Ectodermal cell (in vitro differentiated cells): ENCODE measurements around the gene IMPDH1.

Source experiments
- H3K27ac ChIP-seq: 2 replicates; pipeline ENCODE4 v1.7.0; 2013; ENCODE audit warnings: mild to moderate bottlenecking, low read depth, low read length; ENCODE audit not compliant: insufficient read depth, poor library complexity, severe bottlenecking
- H3K27me3 ChIP-seq: 2 replicates; pipeline ENCODE4 v1.7.0; 2013; ENCODE audit warnings: mild to moderate bottlenecking, low read length; ENCODE audit not compliant: insufficient read depth, control insufficient read depth, poor library complexity, severe bottlenecking
- H3K36me3 ChIP-seq: one replicate; pipeline ENCODE4 v1.7.0; 2013; ENCODE audit warnings: low read length; ENCODE audit not compliant: control insufficient read depth, insufficient read depth
- H3K4me1 ChIP-seq: one replicate; pipeline ENCODE4 v1.7.0; 2013; ENCODE audit warnings: low read length; ENCODE audit not compliant: control insufficient read depth, insufficient read depth
- H3K4me3 ChIP-seq: 2 replicates; pipeline ENCODE4 v1.7.0; 2013; ENCODE audit warnings: low read depth, low read length, control low read depth; ENCODE audit not compliant: insufficient read depth
- H3K9me3 ChIP-seq: 2 replicates; pipeline ENCODE4 v1.7.0; 2013; ENCODE audit warnings: mild to moderate bottlenecking, low read length, moderate library complexity; ENCODE audit not compliant: control insufficient read depth
- WGBS, 2 experiments: methylation state at CpG; one replicate each; pipeline ENCODE4 v1.1.7; 2013; ENCODE audit warnings: missing lambda C conversion rate in 2 of 2; 5-methylcytosine and 5-hydroxymethylcytosine counted together

IMPDH1 gene

DNA sequence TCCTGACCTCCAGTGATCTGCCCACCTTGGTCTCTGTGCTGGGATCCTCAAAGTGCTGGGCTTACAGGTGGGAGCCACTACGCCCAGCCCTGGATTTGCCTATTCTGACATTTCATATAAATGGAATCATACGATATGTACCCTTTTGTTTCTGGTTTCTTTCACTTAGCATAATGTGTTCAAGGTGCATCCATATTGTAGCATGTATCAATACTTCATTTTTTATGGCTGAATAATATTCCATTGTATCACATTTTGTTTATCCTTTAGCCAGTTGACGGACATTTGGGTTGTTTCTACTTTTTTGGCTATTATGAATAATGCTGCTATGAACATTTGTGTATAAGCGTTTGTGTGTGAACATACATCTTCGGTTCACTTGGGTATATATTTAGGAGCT, 41.1 kb upstream of the IMPDH1 start:
- no peak overlapping the region for H3K27ac ChIP-seq
- no peaks in the 10 kb centered on the region for H3K9me3 ChIP-seq
- peaks cover 9% of the 10 kb centered on the region for H3K4me1 ChIP-seq
- no peaks in the 10 kb centered on the region for H3K27me3 ChIP-seq
- no peaks in the 10 kb centered on the region for H3K36me3 ChIP-seq
- 91 to 94% methylated on average over 5 of the region's 5 CpGs for WGBS, 2 experiments
- H3K4me3 ChIP-seq: no peak overlapping the region

DNA sequence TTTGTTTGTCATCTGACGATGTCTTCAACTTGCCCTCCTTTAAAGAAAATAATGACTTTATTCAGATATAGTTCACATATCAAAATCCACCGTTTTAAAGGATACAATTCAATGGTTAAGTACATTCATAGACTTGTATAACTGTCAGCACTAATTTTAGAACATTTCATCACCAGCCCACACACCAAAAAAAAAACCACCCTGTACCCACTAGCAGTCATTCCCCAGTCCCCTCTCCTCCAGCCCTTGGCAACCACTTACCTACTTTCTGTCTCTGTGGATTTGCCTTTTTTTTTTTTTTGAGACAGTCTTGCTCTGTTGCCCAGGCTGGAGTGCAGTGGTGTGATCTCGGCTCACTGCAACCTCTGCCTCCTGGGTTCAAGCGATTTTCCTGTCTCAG, 40.6 kb upstream of the IMPDH1 start:
- Histone ChIP-seq H3K36me3 (no peaks in the 10 kb centered on the region), H3K27ac (no peak overlapping the region), H3K4me3 (no peak overlapping the region), H3K9me3 (no peaks in the 10 kb centered on the region), H3K27me3 (no peaks in the 10 kb centered on the region), H3K4me1 (peaks cover 9% of the 10 kb centered on the region)
- WGBS, 2 experiments: 87 to 88% methylated on average over 4 of the region's 4 CpGs

DNA sequence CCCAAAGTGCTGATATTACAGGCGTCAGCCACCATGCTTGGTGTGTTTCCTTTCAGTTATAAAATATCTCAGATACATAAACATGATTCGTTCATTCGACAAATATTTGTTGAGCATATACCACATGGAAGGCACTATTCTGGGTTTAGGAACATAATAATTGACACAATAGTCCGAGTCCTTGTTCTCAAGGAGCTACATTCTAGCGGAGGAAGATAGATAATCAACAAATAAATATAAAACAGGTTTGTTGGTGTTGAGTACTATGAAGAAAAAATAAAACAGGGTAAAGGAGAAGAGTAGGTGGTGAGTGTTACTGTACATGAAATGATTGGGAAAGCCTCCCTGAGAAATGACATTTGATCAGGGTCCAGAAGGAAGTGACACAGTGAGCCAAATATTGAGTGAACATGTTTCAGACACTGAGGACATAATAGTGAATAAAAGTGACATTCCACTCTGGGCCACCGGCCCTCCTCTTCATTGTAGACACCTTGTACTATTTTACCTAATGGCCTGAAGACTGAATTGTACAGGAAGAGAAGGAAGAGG, 39.0 kb upstream of the IMPDH1 start:
- no peak overlapping the region for H3K4me3 ChIP-seq
- no peaks in the 10 kb centered on the region for H3K27me3 ChIP-seq
- peaks cover 5% of the 10 kb centered on the region for H3K4me1 ChIP-seq
- 96 to 97% methylated on average over 5 to 6 of the region's 6 CpGs for WGBS, 2 experiments
- H3K36me3 ChIP-seq: no peaks in the 10 kb centered on the region
- no peaks in the 10 kb centered on the region for H3K9me3 ChIP-seq
- no peak overlapping the region for H3K27ac ChIP-seq

DNA sequence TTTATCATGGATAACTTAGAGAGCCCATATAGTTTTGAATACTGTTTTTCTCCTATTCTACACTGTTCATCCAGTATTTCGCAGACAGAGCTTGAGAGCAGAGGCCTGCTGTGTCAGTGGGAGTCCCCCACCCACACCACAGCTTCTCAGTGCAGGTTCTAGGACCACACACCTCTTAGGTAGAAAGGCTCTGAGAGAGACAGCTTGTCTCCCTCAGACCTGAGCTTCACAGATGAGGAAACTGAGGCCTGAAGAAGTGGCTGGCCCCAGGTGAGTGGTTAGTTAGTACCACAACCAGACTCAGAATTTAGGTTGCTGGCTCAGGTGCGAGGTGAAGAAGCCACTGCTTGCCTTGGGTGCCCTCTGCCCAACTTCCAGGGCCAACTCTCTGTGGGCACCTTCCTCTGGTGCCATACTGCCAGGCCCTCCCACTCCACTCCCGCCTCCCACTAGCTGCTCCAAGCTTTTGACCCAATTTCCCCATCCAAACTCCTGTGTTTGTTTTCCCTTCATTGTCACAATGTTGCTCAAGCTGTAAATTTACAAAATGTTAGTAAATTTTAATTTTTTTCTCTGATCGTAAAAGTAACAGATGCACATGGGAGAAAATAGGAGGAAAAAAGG, 38.3 kb upstream of the IMPDH1 start:
- Histone ChIP-seq H3K9me3 (no peaks in the 10 kb centered on the region), H3K27ac (no peak overlapping the region), H3K4me3 (no peak overlapping the region), H3K4me1 (no peaks in the 10 kb centered on the region), H3K27me3 (no peaks in the 10 kb centered on the region), H3K36me3 (no peaks in the 10 kb centered on the region)
- WGBS, 2 experiments: 62 to 71% methylated on average over 3 to 4 of the region's 4 CpGs

DNA sequence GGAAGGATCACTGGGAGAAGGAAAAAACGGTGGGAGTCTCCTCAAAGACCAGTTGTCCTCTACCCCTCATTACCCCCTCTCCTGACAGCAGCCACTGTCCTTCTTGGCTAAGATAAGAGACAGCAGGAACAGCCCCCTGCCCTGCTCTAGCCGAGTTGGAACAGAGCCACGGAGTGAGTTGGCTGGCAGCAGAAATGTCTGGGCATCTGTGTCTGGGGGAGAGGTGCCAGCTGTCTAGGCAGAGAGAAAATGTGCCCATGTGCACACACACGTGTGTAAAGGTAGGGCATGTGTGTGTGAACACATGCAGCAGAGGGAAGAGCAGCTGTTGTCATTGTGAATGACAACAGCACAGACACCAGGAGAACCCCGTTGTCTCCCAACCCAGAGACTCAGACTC, 36.5 kb upstream of the IMPDH1 start:
- H3K27ac ChIP-seq: no peak overlapping the region
- H3K27me3 ChIP-seq: no peaks in the 10 kb centered on the region
- WGBS, 2 experiments: 78 to 85% methylated on average over 4 to 5 of the region's 5 CpGs
- H3K9me3 ChIP-seq: no peaks in the 10 kb centered on the region
- no peaks in the 10 kb centered on the region for H3K36me3 ChIP-seq
- no peaks in the 10 kb centered on the region for H3K4me1 ChIP-seq
- H3K4me3 ChIP-seq: no peak overlapping the region

DNA sequence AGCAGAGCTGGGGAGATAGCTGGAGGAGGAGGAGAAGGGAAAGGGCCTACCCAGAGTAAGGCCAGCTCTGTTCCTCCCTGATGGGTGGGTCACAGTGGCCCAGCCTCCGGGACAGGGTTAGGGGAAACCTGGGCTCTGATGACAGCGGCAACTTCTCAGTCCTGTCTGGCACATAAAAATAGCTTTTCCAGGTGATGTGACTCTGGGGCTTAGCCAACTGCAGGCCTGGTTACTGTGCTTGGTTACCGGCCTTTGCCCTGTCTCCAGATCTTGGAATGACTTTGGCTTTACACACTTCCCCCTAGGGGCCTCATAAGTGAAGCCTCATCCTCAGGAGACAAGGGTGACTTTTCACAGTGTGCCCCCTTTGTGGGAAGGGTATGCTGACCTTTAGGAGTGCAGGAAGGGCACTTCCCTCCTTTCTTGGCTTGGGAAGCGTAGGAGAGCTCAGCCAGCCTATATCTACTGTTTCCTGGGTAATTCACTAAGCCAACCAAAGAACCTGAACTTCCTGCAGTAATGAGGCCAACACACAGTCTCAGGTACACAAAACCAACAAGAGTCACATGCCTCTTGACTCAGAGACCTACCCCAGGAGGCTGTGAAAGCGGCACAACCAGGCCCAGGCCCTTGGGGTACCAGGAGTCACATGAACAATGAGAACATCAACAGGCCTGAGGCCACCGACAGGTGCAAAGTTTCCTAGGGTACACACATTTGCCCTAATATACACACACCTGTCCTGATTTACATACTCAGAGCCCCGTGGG, 34.2 kb upstream of the IMPDH1 start:
- WGBS, 2 experiments: 87 to 91% methylated on average over 7 of the region's 7 CpGs
- Histone ChIP-seq H3K27me3 (no peaks in the 10 kb centered on the region), H3K9me3 (no peaks in the 10 kb centered on the region), H3K36me3 (no peaks in the 10 kb centered on the region), H3K4me3 (no peak overlapping the region), H3K27ac (no peak overlapping the region), H3K4me1 (no peaks in the 10 kb centered on the region)

DNA sequence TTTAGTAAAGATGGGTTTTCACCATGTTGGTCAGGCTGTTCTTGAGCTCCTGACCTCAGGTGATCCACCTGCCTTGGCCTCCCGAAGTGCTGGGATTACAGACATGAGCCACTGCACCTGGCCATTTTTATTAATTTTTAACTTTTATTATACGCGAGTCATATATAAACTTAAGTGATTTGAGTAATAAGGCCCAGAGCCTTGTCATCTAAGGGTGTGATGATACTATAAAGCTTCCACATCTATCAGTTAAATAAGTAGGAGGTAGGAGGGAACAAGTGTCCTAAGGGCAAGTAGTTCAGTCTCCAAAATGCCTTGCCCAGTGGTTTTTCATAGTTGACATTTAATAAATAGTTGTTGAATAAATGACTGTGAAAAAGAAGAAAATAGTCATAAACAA, 32.6 kb upstream of the IMPDH1 start:
- H3K27me3 ChIP-seq: no peaks in the 10 kb centered on the region
- H3K27ac ChIP-seq: no peak overlapping the region
- H3K4me3 ChIP-seq: no peak overlapping the region
- H3K36me3 ChIP-seq: no peaks in the 10 kb centered on the region
- WGBS, 2 experiments: 97 to 98% methylated on average over 3 of the region's 3 CpGs
- no peaks in the 10 kb centered on the region for H3K4me1 ChIP-seq
- no peaks in the 10 kb centered on the region for H3K9me3 ChIP-seq

DNA sequence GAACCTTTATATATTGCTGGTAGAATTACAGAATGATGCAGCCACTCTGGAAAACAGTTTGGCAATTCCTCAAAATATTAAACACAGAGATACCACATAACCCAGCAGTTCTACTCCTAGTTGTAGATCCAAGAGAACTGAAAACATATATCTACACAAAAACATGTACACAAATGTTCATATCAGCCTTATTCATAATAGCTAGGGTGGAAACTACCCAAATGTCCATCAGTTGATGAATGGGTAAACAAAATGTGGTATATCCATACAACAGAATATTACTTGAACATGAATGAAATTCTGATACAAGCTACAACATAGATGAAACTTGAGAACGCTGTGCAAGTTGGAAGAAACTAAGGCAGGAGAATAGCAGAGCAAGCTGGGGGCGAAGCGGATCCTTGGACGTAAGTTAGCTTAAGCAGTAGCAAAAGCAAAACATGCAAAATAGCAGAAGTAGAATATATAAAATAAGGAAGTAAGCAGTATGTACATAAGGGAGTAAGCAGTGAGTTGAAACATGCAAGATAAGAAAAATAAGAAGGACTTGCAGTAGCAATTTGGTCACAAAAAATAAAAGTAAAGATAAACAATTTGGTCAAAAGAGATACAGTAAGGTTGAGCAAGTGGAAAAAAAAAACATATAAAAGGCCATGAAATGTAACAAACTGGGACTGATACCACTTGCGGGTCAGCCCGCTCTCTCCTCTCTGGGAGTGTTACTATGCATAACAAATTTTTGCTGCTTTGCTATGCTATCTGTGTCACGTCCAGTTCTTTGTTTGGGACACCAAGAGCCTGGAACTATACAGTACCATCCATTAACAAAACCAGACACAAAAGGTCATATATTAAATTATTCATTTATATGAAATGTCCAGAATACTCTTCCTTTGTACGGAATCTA, 27.9 kb upstream of the IMPDH1 start:
- H3K4me1 ChIP-seq: no peaks in the 10 kb centered on the region
- H3K27ac ChIP-seq: no peak overlapping the region
- no peak overlapping the region for H3K4me3 ChIP-seq
- no peaks in the 10 kb centered on the region for H3K9me3 ChIP-seq
- 95% methylated on average over 8 of the region's 8 CpGs for WGBS, 2 experiments
- no peaks in the 10 kb centered on the region for H3K36me3 ChIP-seq
- H3K27me3 ChIP-seq: no peaks in the 10 kb centered on the region

DNA sequence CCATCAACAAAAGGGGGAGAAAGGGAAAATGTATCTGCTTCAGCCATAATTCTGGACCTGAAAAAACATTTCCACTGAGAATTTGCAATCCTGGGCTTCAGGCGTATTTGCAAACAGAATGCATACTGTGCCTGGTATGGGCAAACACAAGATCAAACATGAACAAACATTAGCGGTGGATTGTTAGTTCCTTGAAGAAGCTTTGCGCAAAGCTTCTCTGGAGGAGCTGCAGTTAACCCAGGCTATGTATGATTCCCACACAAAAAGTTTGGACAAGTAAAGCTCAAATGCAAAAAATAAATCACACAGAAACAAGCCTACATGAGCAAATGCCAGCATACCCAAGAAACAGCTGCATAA, 25.5 kb upstream of the IMPDH1 start:
- WGBS, 2 experiments: 77 to 87% methylated on average over 3 of the region's 3 CpGs
- Histone ChIP-seq H3K9me3 (no peaks in the 10 kb centered on the region), H3K27ac (no peak overlapping the region), H3K36me3 (no peaks in the 10 kb centered on the region), H3K27me3 (no peaks in the 10 kb centered on the region), H3K4me3 (no peak overlapping the region), H3K4me1 (no peaks in the 10 kb centered on the region)
